Stimulated activated CD4-positive, alpha-beta T cell treated with anti-CD3 and anti-CD28 coated beads, Interleukin-12 subunit alpha, Interleukin-12 subunit beta, amount 100 ng/mL, for 4 hours (primary cell): ENCODE results near the gene SCAMP5.

ENCODE experiments used
- DNase-seq: peaks from one replicate; pipeline ENCODE4 v3.0.0-alpha.2; 2020

The SCAMP5 gene

DNA sequence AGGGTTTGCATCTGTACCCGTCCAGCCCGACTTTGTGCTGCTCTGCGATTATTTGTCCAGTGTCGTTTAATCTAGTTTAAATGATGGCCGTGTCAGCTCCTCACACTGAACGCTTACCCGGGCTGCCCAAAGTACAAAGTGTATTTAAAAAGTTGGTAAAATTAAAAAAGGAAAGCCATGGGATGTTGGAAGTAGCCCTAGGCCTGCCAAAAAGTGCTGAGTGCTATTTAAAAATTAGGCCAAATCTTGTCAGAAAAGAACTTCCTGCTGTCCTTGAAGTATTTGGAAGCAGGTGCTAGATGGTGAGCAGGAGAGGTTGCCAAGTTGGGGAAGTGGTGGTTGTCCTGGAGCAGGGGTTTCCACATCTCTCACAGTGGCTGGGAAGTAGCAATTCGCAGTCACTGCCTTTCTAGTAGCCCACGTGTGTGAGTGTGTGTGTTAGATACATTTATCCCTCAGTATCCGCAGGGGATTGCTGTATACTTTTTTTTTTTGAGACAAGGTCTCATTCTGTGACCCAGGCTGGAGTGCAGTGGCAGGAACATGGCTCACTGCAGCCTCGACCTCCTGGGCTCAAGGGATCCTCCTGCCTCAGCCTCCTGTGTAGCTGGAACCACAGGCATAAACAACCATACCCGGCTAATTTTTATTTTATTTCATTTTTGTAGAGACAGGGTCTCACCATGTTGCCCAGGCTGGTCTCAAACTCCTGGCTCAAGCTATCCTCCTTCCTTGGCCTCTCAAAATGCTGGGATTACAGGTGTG, 28.7 kb downstream of the SCAMP5 start:
- no peak for DNase-seq

DNA sequence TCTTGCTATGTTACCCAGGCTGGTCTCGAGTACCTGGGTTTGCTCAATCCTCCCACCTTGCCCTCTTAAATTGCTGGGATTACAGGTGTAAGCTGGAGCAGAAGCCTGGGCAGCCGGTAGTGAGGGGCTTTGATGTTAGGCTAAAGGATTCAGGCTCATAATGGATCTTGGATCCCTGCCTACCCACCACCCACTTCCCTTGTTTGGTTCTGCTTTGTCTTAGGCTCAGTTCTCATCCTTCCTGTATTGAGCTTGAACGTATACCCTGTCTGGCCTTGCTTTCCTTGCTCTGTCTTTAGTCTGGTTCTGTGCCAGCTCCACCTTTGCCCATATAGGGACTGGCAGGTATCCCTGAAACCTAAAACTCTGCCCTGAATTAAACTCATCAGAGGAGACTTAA, 29.7 kb downstream of the SCAMP5 start:
- no peak for DNase-seq

DNA sequence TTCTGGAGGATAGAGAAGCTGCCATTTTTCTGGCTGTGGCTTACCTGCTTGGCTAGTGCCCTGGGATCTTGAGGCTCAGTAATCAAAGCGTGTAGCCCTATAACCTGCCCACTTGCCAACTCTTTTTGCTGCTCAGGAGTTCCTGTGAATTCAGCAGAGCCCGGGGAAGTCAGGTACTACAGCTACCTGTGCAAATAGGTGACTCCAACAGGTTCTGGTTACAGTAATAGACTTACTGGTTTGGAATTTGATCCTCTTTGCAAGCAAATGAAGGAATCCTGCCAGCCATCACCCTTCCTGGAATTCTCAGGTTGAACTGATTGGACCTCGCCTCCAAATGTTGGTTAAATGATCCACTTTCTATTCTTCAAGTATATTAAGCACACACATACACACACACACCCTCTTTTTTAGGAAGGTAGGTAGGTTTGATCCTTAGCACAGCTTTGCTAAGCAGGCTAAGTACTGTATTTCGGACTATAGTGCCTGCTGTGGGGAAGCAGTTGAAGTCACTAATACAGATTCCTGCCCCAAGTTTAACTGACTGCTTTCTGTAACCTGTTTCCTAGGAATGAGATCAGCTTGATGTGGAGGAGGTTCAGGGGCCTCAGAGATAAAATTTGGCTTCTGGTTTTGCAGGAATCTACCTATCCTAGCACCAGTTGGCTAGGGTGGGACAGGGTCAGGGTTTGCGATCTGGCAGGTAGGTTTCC, 30.3 kb downstream of the SCAMP5 start:
- DNase-seq, result no peak

DNA sequence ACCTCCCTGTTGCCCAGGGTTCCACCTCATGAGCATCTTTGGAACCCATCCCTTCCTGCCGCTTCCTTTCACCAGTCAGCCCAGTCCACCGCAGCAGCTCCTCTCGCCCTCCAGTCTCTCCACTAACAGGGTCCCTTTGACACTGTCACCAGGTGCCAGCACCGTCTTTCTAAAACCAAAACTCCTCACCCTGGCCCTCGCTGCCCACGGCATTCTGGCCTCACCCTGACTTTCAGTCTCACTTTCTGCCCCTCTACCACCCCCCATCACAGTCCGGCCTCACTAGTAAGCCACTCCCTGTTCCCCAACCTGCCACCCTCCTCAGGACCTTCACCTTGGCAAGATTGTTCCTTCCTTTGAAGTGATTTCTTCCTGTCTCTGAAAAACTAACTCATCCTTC, 32.2 kb downstream of the SCAMP5 start:
- no peak for DNase-seq

GRCh38 chr15:75028991-75029377, 33.6 kb downstream of the SCAMP5 start:
- no peak for DNase-seq

GRCh38 chr15:75029378-75030022, 34.1 kb downstream of the SCAMP5 start:
- DNase-seq, result peak; percentile 88

GRCh38 chr15:75030023-75030413, 34.7 kb downstream of the SCAMP5 start:
- no peak for DNase-seq

DNA sequence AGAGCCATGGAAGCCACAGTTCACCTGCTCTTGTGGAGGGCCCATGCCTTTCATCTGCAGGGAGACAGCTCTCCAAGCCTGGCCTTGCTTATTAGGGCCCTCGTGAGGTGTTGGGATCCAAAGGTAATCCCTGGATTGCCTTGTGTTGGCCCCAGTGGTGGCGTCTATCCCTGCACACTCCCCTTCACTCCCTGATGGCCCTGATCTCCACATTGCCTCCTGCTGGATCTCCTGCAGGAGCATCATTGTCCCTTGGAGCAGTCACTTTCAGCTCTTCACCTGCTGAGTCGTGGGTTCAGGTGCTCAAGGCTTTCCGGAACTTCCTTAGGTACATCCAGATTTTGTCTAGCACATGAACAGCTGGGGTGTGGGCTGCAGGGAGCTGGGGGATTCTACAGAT, 35.1 kb downstream of the SCAMP5 start:
- DNase-seq, result no peak

DNA sequence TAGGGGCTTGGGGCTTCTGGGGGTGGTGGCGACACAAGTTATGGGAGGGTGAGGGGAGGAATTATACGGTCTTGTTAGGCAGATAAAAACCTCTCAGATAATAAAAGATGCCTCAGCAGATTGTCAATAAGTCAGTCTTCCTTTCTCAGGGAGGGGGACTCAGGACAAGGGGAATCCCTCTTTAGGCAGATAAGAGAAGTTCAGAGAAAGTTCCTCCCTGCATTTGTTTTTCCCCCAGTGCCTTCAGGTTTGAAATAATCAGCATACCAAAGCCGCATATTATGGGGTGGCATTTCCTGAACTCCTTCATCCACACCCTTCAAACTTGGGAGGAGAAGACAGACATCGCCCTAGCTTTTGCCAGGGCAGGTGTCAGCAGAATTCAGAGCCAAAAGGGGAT, 36.5 kb downstream of the SCAMP5 start:
- no peak for DNase-seq

GRCh38 chr15:75032395-75032794, 37.0 kb downstream of the SCAMP5 start:
- DNase-seq, result no peak

- no peak for DNase-seq
These were observed 38.4 kb downstream of the SCAMP5 start for GRCh38 chr15:75033809-75034208.

DNA sequence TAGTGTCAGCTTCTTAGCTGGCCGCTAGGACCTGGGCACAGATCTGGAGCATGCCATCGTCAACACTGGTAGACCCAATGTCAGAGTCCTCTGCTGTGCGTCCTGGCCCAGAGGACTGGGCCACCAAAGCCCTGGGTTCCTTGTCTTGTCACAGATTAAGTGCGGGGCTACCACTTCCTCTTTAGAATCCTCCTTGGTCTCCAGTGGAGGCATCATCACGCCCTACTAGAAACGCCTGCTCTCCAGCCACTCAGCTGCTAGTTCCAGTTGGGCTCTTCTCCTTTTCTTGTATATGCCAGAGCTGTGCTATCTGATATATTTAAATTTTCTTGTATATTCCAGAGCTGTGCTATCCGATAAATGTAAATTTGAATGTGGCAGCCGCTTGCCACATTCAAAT, 39.3 kb downstream of the SCAMP5 start:
- DNase-seq, result no peak

DNA sequence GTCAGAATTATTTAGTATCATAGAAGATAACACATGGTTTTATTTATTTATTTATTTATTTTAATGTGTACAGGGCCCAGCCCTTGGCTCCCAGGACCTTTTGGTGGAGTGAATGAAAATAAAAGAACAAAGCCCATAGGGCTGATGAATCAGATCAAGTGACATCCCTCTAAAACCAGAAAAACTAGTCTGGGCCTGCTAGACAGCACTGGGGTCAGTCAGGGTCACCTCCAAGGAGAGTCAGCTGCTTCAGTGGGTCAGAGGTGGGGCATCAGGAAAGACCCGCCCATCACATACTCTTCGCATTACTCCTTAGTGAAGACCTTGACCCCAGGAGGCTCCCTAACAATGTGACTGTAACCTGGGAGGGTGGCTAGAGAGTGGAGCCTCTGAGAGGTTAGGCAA, 40.9 kb downstream of the SCAMP5 start:
- no peak for DNase-seq

DNA sequence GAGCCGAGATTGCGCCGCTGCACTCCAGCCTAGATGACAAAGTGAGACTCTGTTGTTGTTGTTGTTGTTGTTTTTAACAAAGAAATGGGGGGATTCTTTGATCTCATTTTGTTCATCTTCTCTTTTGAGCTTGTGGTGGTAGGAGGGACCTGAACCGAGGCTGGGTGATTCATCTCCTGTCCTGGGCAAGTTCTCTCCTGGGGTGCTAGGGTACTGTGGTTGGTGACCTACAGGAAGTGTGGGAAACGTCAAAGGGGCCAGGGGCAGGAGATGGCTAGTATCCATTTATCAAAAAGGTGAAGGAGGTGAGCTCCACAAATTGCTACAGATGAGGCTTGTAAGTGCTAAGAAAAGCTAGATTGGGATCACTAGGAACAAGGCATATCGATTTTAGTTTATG, 42.3 kb downstream of the SCAMP5 start:
- no peak for DNase-seq

DNA sequence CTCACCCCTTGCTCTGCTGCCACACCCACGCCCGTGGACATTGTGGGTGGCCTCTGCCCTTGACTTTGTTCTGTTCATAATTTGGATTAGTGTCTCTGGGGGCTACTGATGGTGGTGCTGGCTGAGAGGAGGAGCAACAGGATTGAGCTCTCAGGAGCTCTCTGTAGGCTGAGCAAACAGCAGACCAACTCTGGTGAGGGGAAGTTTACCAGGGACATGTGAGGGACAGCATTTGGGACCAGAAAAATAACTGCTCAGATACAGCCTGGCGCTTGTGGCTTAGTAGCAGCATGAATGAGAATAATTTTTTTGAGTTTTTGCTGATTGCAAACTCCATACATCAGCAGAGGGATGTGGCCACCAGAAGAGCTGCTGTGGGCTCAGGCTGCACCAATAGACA, 42.9 kb downstream of the SCAMP5 start:
- no peak for DNase-seq

DNA sequence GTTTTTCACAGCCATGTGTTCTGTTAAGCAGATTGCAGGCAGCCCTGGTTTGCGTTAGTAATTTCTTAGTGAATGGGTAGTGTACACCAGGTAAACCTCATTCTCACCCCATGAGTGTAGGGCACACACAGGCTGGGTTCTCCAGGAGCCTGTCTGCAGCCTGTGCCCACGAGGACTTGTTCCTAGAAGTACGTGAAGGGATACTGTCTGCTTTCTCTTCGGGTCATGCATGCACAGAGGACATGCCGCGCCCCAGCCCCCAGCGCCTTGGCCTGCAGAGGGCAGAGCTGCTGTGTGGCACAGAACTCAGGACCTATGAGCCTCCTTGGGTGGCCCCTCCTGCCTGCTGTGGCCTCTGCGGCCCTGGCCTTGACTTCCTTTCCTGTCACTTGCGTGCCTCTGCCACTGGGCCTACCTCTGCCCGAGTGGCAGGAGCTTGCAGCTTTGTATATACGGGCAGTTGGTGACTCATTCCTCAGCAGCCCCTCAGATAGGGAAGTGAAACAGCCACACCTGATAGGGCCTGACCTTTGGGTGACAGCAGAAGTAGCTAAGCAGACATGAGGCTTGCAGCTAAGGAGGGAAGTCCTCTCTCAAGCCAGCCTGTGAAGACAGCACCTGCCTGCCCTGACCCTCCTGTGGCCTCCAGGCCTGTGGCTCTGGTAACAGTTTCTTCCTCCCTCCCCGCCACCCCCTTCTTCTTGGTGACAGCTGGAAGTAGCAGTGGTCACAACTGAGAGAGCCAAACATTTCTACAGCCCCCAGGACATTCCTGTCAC, 47.6 kb downstream of the SCAMP5 start:
- DNase-seq, result peak; percentile 31

GRCh38 chr15:75043509-75044257, 48.3 kb downstream of the SCAMP5 start:
- DNase-seq, result no peak

DNA sequence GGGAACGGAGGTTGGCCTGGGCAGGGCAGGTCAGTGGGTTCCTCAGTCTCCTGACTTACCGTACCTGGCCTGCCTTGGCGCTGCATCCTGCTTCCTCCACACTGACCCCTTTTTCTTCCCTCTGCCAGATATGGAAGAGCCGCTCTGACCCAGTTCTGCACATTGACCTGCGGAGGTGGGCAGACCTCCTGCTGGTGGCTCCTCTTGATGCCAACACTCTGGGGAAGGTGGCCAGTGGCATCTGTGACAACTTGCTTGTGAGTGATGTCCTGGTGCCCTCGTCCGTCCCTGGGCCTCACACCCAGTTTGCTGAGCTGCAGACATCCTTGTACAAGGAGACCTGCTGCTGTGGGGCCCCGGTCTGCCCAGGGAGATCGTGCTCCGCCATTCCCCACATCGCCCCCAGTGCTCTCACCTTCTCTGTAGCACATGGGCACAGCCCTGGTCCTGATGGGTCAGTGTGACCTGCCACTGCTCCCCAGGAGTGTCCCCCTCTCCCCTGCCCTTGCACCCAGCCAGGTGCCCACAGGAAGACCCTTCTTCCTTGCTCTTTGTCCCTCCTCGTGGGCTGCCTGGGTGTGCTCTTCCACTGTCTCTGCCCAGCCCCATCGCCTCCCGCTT, 49.0 kb downstream of the SCAMP5 start:
- DNase-seq, result no peak

- no peak for DNase-seq
These were observed 50.1 kb downstream of the SCAMP5 start for GRCh38 chr15:75045332-75046015.

DNA sequence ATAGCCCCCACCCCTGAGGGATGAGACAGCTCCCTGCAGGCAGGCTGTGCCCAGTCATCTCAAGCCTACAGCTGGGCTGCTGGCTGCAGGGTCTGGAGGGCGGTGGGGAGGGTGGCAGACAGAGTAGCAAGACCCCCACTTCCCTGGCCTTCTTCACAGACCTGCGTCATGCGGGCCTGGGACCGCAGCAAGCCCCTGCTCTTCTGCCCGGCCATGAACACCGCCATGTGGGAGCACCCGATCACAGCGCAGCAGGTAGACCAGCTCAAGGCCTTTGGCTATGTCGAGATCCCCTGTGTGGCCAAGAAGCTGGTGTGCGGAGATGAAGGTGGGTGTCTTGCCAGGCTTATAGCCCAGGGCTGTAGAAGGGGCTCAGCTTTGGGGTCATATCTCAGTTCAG, 53.0 kb downstream of the SCAMP5 start:
- DNase-seq, result no peak

- no peak for DNase-seq
These were observed 54.0 kb downstream of the SCAMP5 start for GRCh38 chr15:75049392-75049791.

- DNase-seq, result no peak
These were observed 54.9 kb downstream of the SCAMP5 start for GRCh38 chr15:75050283-75050682.
